Muscle layer of colon (tissue), 2 donors: ENCODE measurements around the gene CFAP54.
"Not testable (repeated sequence)": the region's sequence is repeated elsewhere in the genome, so short reads cannot be mapped to it uniquely, and the experiment has no call there.

ENCODE experiments used
- H3K27ac ChIP-seq: one replicate; pipeline ENCODE4 v1.7.0; 2013; ENCODE audit warnings: low read depth, mild to moderate bottlenecking, low read length, moderate library complexity
- H3K27me3 ChIP-seq, 2 donors: one replicate each; pipeline ENCODE4 v1.7.0; 2013; ENCODE audit warnings: low read length in 2 of 2, mild to moderate bottlenecking in 2 of 2; ENCODE audit not compliant: insufficient read depth in 2 of 2, control insufficient read depth in 1 of 2
- H3K36me3 ChIP-seq: one replicate; pipeline ENCODE4 v1.7.0; 2013; ENCODE audit warnings: mild to moderate bottlenecking, low read length; ENCODE audit not compliant: insufficient read depth
- H3K4me1 ChIP-seq: one replicate; pipeline ENCODE4 v1.7.0; 2013; ENCODE audit warnings: mild to moderate bottlenecking, low read length; ENCODE audit not compliant: insufficient read depth
- H3K4me3 ChIP-seq, 2 donors: one replicate each; pipeline ENCODE4 v1.7.0; 2013; ENCODE audit warnings: low read length in 2 of 2, low read depth in 1 of 2, mild to moderate bottlenecking in 1 of 2, moderate library complexity in 1 of 2
- H3K9ac ChIP-seq: one replicate; pipeline ENCODE4 v1.7.0; 2013; ENCODE audit warnings: low read length
- H3K9me3 ChIP-seq: one replicate; pipeline ENCODE4 v1.7.0; 2013; ENCODE audit warnings: mild to moderate bottlenecking, low read length
- donor health status: abdominal sarcoma.
- donor health status: Adenocarcinoma of cecum.

Gene CFAP54

DNA sequence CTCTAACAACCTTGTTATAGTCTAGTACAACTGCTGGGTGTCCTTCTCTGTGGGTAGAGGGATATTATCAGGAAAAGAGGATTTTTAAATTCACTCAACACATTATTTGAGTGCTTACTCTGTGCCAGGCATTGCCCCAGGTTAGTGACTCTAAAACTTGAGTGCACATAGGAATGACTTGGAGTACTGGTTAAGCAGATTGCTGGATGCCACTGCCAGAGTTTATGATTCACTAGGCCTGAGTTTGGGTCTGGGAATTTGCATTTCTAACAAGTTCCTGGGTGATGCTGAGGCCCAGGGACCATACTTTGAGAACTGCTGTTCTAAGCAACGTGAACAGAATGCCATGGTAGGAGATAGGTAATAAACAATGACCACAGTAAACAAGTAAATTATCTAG, 96.6 kb downstream of the CFAP54 start:
- no peak overlapping the region for H3K4me3 ChIP-seq
- no peaks in the 10 kb centered on the region for H3K27me3 ChIP-seq
- no peak overlapping the region for H3K9ac ChIP-seq
- H3K9me3 ChIP-seq = no peaks in the 10 kb centered on the region
- H3K36me3 ChIP-seq = no peaks in the 10 kb centered on the region
- H3K4me1 ChIP-seq = no peaks in the 10 kb centered on the region
- H3K27ac ChIP-seq = no peak overlapping the region

DNA sequence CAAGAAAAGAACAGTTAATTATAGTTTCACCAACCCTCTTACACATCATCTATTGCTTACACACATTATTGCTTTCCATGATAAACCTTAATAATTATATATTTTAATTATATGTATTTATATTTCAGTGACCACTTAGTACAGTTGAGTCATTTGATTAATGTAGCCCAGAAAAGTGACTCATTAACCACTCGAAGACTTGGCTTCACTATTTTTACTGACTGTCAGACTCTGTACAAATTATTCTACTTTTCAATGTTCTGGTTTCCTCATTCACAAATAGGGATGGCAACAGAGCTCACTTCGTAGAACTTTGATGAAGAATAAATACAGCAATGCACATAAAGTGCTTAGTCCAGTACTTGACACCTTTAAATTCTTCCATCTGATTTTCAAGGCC, 98.3 kb downstream of the CFAP54 start:
- no peak overlapping the region for H3K4me3 ChIP-seq
- H3K9ac ChIP-seq = no peak overlapping the region
- H3K27me3 ChIP-seq = no peaks in the 10 kb centered on the region
- H3K9me3 ChIP-seq = no peaks in the 10 kb centered on the region
- no peaks in the 10 kb centered on the region for H3K4me1 ChIP-seq
- no peak overlapping the region for H3K27ac ChIP-seq
- no peaks in the 10 kb centered on the region for H3K36me3 ChIP-seq

DNA sequence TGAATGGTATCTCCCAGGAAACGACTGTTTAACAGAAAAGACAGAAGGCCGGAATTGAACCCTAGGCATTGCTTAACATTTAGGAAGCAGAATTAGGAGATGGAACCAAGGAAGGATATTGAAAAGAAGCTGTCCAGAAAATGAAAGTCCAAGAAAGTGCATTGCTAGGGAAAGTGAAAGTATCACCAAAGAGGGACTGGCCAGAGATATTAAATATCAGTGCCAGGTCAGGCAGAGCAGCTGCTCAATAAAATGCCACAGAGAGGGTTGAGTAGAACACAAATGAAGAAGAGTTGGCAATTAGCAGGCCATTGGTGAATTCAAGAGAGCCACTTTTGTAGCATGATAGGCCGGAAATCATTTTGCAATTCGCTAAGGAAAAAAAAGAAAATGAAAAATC, 101.6 kb downstream of the CFAP54 start:
- Histone ChIP-seq H3K4me1 (no peaks in the 10 kb centered on the region), H3K27me3 (no peaks in the 10 kb centered on the region), H3K36me3 (no peaks in the 10 kb centered on the region), H3K27ac (no peak overlapping the region), H3K9me3 (no peaks in the 10 kb centered on the region), H3K9ac (no peak overlapping the region), H3K4me3 (no peak overlapping the region)

DNA sequence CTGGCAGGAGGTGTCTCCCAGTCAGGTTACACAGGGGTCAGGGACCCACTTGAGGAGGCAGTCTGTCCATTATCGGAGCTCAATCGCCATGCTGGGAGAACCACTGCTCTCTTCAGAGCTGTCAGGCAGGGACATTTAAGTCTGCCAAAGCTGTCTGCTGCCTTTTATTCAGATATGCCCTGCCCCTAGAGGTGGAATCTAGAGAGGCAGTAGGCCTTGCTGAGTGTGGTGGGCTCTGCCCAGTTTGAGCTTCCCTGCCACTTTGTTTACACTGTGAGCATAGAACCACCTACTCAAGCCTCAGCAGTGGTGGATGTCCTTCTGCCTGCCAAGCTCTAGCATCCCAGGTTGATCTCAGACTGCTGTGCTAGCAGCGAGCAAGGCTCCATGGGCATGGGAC, 115.0 kb downstream of the CFAP54 start:
- H3K9ac ChIP-seq, H3K36me3 ChIP-seq, H3K27ac ChIP-seq, H3K27me3 ChIP-seq, H3K4me3 ChIP-seq, H3K4me1 ChIP-seq, H3K9me3 ChIP-seq: not testable (repeated sequence)

DNA sequence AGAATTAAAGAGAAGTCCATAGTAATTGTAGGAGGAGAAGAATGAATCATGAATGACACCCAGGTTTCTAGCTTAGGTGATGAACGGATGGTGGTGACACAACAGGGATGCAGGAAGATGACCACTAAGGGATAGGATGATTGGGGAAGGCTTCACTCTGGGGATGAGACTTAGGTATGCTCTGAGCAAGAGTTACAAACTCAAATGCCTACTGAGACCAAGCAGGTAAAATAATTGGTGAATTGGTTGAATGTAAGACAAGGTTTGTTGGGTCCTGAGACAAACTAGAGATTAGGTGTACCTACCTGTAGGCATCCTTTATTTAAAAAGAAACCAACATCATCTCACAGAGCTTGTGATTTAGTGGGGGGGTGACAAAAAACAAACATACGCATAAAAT, 116.3 kb downstream of the CFAP54 start:
- Histone ChIP-seq H3K4me1 (no peaks in the 10 kb centered on the region), H3K9ac (no peak overlapping the region), H3K9me3 (no peaks in the 10 kb centered on the region), H3K27me3 (no peaks in the 10 kb centered on the region), H3K27ac (no peak overlapping the region), H3K36me3 (no peaks in the 10 kb centered on the region), H3K4me3 (no peak overlapping the region)

DNA sequence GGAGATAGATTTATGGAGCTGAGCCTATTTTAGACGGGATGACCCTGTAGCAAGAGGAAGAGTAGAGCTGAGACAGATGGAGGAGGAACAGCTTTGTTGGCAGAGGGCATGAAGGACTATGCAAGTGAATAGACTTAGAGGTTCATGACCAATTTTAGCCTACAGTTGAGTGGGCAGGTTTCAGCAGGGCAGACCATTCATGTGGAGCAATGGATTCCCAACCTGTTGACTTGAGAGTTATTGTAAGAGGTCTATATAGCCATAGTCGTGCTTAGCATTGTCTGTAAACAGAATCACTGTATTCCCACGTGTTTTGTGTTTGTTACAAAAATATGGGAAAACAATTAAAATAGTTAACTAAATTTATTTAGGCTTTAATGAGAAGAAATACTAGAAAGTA, 116.8 kb downstream of the CFAP54 start:
- Histone ChIP-seq H3K9me3 (no peaks in the 10 kb centered on the region), H3K9ac (no peak overlapping the region), H3K27me3 (no peaks in the 10 kb centered on the region), H3K4me3 (no peak overlapping the region), H3K4me1 (no peaks in the 10 kb centered on the region), H3K36me3 (no peaks in the 10 kb centered on the region), H3K27ac (no peak overlapping the region)

DNA sequence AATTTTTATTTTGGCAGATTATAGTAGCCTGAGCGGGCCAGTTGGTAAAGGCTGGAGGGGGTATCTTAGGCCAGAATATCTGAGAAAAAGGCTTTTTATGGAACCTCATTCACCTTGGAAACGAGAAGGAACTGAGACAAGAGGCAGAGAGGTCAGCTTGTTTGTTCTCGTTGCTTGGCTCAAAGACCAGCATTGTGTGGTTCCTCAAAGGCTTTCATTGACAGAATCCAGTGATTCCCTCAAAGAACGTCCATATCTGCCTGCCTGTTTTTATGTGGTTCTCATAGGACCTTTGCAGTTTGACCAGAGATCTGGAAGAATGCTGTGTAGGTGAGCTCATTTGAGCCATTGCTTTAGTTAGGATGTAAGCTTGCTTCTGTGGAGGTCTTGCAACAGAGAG, 117.3 kb downstream of the CFAP54 start:
- H3K9ac ChIP-seq = no peak overlapping the region
- H3K9me3 ChIP-seq = no peaks in the 10 kb centered on the region
- H3K4me3 ChIP-seq = no peak overlapping the region
- H3K4me1 ChIP-seq = no peaks in the 10 kb centered on the region
- H3K27me3 ChIP-seq = no peaks in the 10 kb centered on the region
- H3K36me3 ChIP-seq = no peaks in the 10 kb centered on the region
- no peak overlapping the region for H3K27ac ChIP-seq

DNA sequence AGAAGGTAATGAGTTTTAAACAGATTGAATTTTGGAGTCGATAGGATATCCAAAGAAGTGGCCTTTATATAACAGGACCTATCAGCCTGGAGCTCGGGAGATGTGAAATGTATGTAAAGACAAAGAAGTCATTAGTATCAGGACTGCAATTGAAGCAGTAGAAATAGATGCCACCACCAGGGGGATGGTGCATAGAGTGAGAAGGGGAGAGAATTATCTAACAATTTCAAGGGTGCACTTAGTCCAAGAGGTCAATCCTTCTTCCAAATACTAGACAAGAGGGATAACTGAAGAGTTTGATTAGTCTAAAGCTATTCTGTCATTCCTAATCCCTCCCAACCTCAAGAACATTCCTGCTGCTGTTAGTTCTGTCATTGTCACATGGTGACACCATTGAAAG, 127.8 kb downstream of the CFAP54 start:
- no peaks in the 10 kb centered on the region for H3K36me3 ChIP-seq
- H3K4me3 ChIP-seq = no peak overlapping the region
- H3K9ac ChIP-seq = no peak overlapping the region
- H3K4me1 ChIP-seq = no peaks in the 10 kb centered on the region
- H3K27ac ChIP-seq = no peak overlapping the region
- H3K27me3 ChIP-seq = no peaks in the 10 kb centered on the region
- H3K9me3 ChIP-seq = no peaks in the 10 kb centered on the region

DNA sequence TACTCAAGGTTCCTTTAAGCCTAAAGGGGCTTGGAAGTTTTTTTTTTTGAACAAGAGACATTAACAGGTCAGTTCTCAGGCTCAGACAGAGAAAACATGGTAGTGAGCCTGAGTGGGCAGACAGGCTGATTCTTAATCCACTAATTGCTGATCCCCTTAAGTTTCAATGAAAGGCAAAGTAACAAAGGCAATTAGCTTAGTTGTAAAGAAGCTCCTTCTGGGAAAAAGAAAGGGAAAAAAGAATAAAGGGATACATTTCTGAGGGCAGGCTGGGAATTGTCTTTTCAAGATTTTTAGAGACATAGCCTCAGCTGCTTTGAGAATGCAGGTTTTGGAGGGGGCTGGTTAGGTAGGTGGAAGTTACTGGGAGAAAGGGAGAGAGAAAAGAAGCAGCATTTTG, 133.8 kb downstream of the CFAP54 start:
- Histone ChIP-seq H3K27ac (no peak overlapping the region), H3K27me3 (no peaks in the 10 kb centered on the region), H3K4me1 (no peaks in the 10 kb centered on the region), H3K36me3 (no peaks in the 10 kb centered on the region), H3K9me3 (no peaks in the 10 kb centered on the region), H3K9ac (no peak overlapping the region), H3K4me3 (no peak overlapping the region)

DNA sequence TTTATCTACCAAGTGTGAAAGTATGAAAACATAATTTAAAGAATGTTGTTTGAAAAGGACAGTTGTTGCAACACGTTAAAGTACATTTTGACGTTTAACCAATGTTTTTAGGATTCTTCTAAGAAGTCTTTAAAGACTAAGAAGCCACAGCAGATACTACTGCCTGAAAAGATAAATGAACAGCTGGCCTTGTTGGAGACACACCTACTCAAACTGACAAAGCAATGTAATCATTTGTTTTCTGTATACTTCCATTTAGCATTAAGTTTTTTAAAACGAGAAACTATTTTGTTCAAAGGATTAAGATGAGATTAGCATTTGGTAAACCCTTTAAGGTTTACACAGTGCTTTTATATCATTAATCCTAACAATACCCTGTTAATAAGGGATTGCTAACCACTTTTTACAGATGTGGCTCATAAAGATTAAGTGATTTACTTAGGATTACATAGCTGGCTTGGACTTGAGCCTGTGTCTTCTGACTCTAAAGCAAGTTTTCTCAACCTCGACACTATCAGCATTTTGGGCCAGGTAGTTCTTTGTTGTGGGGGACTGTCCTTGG, 134.4 kb downstream of the CFAP54 start:
- Histone ChIP-seq H3K27me3 (no peaks in the 10 kb centered on the region), H3K27ac (no peak overlapping the region), H3K4me1 (no peaks in the 10 kb centered on the region), H3K4me3 (no peak overlapping the region), H3K9ac (no peak overlapping the region), H3K9me3 (no peaks in the 10 kb centered on the region), H3K36me3 (no peaks in the 10 kb centered on the region)

DNA sequence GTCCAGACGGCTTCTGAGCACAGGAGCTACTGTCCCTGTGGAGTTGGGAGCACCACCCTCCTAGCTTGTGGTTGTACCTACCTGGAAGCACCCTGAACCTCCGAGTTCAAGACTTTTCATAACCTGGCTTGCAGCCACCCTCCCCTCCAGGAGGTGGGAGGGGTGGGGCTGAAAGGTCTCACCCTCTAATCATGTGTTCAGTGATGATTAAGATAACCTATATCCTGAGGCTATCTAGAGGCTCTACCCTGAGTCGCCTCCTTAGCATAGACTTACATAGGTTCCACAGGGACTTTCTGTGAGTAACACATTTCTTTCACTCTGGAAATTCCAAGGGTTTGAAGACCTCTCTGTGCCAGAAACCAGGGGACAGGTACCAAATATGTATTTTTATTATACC, 146.5 kb downstream of the CFAP54 start:
- Histone ChIP-seq H3K36me3 (no peaks in the 10 kb centered on the region), H3K27me3 (no peaks in the 10 kb centered on the region)

DNA sequence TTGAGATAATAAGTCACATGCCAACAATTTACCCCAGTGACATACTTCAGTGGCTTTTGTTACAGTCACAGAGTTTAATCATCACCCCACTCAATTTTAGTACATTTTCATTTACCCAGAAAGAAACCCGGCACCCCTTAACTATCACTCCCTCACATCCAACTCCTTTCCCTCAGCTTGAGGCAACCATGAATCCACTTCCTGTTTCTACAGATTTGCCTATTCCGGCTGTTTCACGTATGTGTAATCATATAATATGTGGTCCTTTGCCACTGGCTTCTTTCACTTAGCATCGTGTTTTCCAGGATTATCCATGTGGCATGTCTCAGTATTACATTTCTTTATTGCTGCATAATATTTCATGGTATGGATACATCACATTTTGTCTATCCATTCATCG, 147.5 kb downstream of the CFAP54 start:
- Histone ChIP-seq H3K9me3 (no peaks in the 10 kb centered on the region), H3K4me3 (no peak overlapping the region), H3K4me1 (no peaks in the 10 kb centered on the region)

More for the DNA sequence above, 146.5 kb downstream of the CFAP54 start:
- Histone ChIP-seq H3K4me1 (no peaks in the 10 kb centered on the region), H3K9me3 (no peaks in the 10 kb centered on the region), H3K27ac (no peak overlapping the region), H3K4me3 (no peak overlapping the region), H3K9ac (no peak overlapping the region)

More for the DNA sequence above, 147.5 kb downstream of the CFAP54 start:
- Histone ChIP-seq H3K27me3 (no peaks in the 10 kb centered on the region), H3K27ac (no peak overlapping the region), H3K9ac (no peak overlapping the region), H3K36me3 (no peaks in the 10 kb centered on the region)
